Measurements from ENCODE around the gene MCCC1.
A peak's percentile ranks its signal among the peaks of the same experiment; 100 is the strongest.

Gene MCCC1

GRCh38 chr3:183099026-183099837 lies at the start of gene MCCC1 (continued):
- TF ChIP-seq HIC1 (tag by site-specific recombination; IDR thresholded peaks at IDR 0.05), result peak; percentile 78
- TF ChIP-seq KLF1 (tag by site-specific recombination; IDR thresholded peaks at IDR 0.05), result peak; percentile 52
- TF ChIP-seq ZBTB44 (tag by site-specific recombination; IDR thresholded peaks at IDR 0.05), result no peak
- TF ChIP-seq ZNF76 (tag by site-specific recombination; IDR thresholded peaks at IDR 0.05; ENCODE audit: borderline replicate concordance, low read depth), result peak; percentile 49; the same call in 1 of the 2 replicates
- no peak for TF ChIP-seq ZNF223 (tag by site-specific recombination; IDR thresholded peaks at IDR 0.05)
- no peak for TF ChIP-seq ZNF654 (tag by site-specific recombination; IDR thresholded peaks at IDR 0.05; ENCODE audit: low read depth)
- TF ChIP-seq ZNF629 (tag by site-specific recombination; IDR thresholded peaks at IDR 0.05), result peak; percentile 69
- no peak for TF ChIP-seq ZNF26 (tag by site-specific recombination; IDR thresholded peaks at IDR 0.05)
- TF ChIP-seq KLF9 (tag by site-specific recombination; IDR thresholded peaks at IDR 0.05; ENCODE audit: low read depth), result peak; percentile 92
- TF ChIP-seq ZBTB6 (tag by site-specific recombination; IDR thresholded peaks at IDR 0.05), result peak; percentile 72

GRCh38 chr3:183148056-183148455 lies 48.8 kb upstream of the MCCC1 start:
- Histone ChIP-seq H3K27ac (ENCODE audit: extremely low read depth, low read depth, low read length) (no peak overlapping the region), H3K36me3 (ENCODE audit: control insufficient read depth in 2 of 2, insufficient read depth in 1 of 2, low read length in 2 of 2) (no peaks in the 10 kb centered on the region), H3K9me3 (ENCODE audit: control insufficient read depth, insufficient read depth, low read depth, low read length) (no peaks in the 10 kb centered on the region), H3K4me3 (ENCODE audit: low read depth, low read length) (no peak overlapping the region), H3K4me1 (ENCODE audit: control insufficient read depth, insufficient read depth, low read length) (no peaks in the 10 kb centered on the region)
- CTCF ChIA-PET, result no interaction called here
- POLR2A ChIA-PET, result no interaction called here
- TF ChIP-seq ZSCAN30 (tag by site-specific recombination; IDR thresholded peaks at IDR 0.05) (no peak), ZNF626 (tag by site-specific recombination; IDR thresholded peaks at IDR 0.05) (no peak), ZNF354C (tag by site-specific recombination; IDR thresholded peaks at IDR 0.05; ENCODE audit: borderline replicate concordance, low read depth) (no peak), MYNN (tag by site-specific recombination; IDR thresholded peaks at IDR 0.05; ENCODE audit: borderline replicate concordance) (no peak), ZNF114 (tag by site-specific recombination; IDR thresholded peaks at IDR 0.05) (no peak), ZNF670 (tag by site-specific recombination; IDR thresholded peaks at IDR 0.05; ENCODE audit: low read depth) (no peak), BCL11A (tag by site-specific recombination; IDR thresholded peaks at IDR 0.05; ENCODE audit: low read depth) (no peak), FEZF1 (tag by site-specific recombination; IDR thresholded peaks at IDR 0.05) (no peak), ZNF157 (tag by site-specific recombination; IDR thresholded peaks at IDR 0.05) (no peak), PRDM2 (tag by site-specific recombination; IDR thresholded peaks at IDR 0.05; ENCODE audit: borderline replicate concordance) (no peak), ZNF791 (tag by site-specific recombination; IDR thresholded peaks at IDR 0.05) (no peak), ZNF529 (tag by site-specific recombination; IDR thresholded peaks at IDR 0.05; ENCODE audit: insufficient replicate concordance) (no peak), ZNF629 (tag by site-specific recombination; IDR thresholded peaks at IDR 0.05) (no peak)
